Measurements from ENCODE around the gene POTEH.
"Not testable (repeated sequence)": the region's sequence is repeated elsewhere in the genome, so short reads cannot be mapped to it uniquely, and the experiment has no call there.

- not testable (repeated sequence) for TF ChIP-seq POLR2A (IDR thresholded peaks at IDR 0.05; ENCODE audit: low read length); GATA1 (IDR thresholded peaks at IDR 0.05; ENCODE audit: low read depth, low read length)
Observed at GRCh38 chr22:15661102-15661501, 28.7 kb upstream of the POTEH start.
